ENCODE data around the gene PCDH9.

The PCDH9 gene

DNA sequence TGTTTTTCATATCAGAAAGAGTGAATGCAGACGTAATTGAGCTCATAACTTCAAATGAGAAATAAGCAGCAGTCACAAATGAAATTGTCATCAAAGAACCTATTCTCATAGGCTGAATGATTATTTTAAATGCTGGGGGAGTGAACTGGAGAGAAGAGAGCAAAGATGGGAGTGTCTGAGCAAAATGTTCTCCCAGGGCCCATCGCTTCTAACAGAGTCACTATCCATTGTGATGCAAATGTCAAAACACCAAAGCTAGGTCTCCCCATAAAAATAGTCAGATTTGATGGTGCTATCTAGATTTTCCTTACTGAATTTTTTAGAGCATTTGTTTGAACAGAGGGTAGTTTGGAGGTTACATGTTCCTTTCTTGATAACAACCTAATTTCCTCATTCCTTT lies 278.7 kb downstream of the PCDH9 start:
- Histone ChIP-seq H3K4me3 (ENCODE audit: low read depth in 1 of 2, low read length in 1 of 2) (no peak overlapping the region), H3K4me1 (ENCODE audit: control insufficient read depth in 1 of 2, insufficient read depth in 1 of 2, low read depth in 1 of 2, low read length in 1 of 2) (no peaks in the 10 kb centered on the region), H3K27me3 (no peaks in the 10 kb centered on the region), H3K27ac (no peak overlapping the region), H3K9me3 (no peaks in the 10 kb centered on the region), H3K36me3 (no peaks in the 10 kb centered on the region)
- TF ChIP-seq CTCF (IDR thresholded peaks at IDR 0.05): no peak

GRCh38 chr13:66950666-66951065 lies 279.5 kb downstream of the PCDH9 start:
- no peaks in the 10 kb centered on the region for H3K27me3 ChIP-seq
- no peaks in the 10 kb centered on the region for H3K4me1 ChIP-seq (ENCODE audit: control insufficient read depth in 1 of 2, insufficient read depth in 1 of 2, low read depth in 1 of 2, low read length in 1 of 2)
- no peak overlapping the region for H3K27ac ChIP-seq
- no peak overlapping the region for H3K4me3 ChIP-seq (ENCODE audit: low read depth in 1 of 2, low read length in 1 of 2)
- no peak for TF ChIP-seq CTCF (IDR thresholded peaks at IDR 0.05)
- no peaks in the 10 kb centered on the region for H3K9me3 ChIP-seq
- H3K36me3 ChIP-seq: no peaks in the 10 kb centered on the region

- Histone ChIP-seq H3K4me1 (ENCODE audit: control insufficient read depth in 1 of 2, insufficient read depth in 1 of 2, low read depth in 1 of 2, low read length in 1 of 2) (no peaks in the 10 kb centered on the region), H3K9me3 (no peaks in the 10 kb centered on the region), H3K27me3 (no peaks in the 10 kb centered on the region), H3K36me3 (no peaks in the 10 kb centered on the region), H3K27ac (no peak overlapping the region), H3K4me3 (ENCODE audit: low read depth in 1 of 2, low read length in 1 of 2) (no peak overlapping the region)
- TF ChIP-seq CTCF (IDR thresholded peaks at IDR 0.05): no peak
Measured at GRCh38 chr13:66948910-66949309, 281.2 kb downstream of the PCDH9 start.

DNA sequence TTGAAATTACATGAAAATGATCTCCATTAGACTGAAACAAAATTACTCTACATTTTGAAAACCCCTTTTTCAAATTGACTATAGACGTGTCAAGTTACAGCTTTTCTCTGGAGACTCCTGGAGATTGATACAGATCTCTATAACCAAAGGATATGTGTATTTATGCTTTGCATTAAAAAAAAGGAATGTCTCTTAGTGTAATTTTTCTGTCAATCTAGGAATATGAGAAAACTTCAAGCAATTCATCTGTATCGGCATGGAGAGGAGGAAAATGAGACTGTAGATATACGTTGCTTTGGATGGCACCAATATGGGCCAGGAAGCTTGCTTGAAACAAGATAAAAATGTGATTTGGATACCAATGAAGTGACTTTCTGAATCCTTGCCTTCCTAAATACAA lies 286.6 kb downstream of the PCDH9 start:
- Histone ChIP-seq H3K4me1 (ENCODE audit: control insufficient read depth in 1 of 2, insufficient read depth in 1 of 2, low read depth in 1 of 2, low read length in 1 of 2) (no peaks in the 10 kb centered on the region), H3K27me3 (no peaks in the 10 kb centered on the region), H3K9me3 (no peaks in the 10 kb centered on the region), H3K27ac (no peak overlapping the region), H3K36me3 (no peaks in the 10 kb centered on the region), H3K4me3 (ENCODE audit: low read depth in 1 of 2, low read length in 1 of 2) (no peak overlapping the region)
- no peak for TF ChIP-seq CTCF (IDR thresholded peaks at IDR 0.05)

DNA sequence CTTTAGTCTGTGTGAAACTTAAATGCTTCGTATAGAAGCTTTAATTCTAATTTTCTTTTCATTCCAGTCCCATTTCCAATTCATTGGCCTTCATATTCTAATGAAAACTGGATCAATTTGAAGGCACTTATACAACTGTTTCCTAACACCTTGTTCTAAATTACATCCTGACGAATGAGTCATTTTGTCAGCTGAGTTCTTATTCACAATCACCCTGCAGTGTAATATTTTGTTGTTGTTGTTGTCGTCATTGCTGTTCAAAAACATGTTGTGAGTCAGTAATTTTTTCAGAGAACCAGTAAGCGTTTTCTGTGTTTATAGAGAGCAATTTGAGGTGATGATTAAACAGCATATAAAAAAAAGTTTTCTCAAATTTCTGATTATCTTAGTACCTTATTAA lies 290.0 kb downstream of the PCDH9 start:
- Histone ChIP-seq H3K36me3 (no peaks in the 10 kb centered on the region), H3K9me3 (no peaks in the 10 kb centered on the region), H3K4me1 (ENCODE audit: control insufficient read depth in 1 of 2, insufficient read depth in 1 of 2, low read depth in 1 of 2, low read length in 1 of 2) (no peaks in the 10 kb centered on the region), H3K27ac (no peak overlapping the region), H3K4me3 (ENCODE audit: low read depth in 1 of 2, low read length in 1 of 2) (no peak overlapping the region), H3K27me3 (no peaks in the 10 kb centered on the region)
- no peak for TF ChIP-seq CTCF (IDR thresholded peaks at IDR 0.05)

DNA sequence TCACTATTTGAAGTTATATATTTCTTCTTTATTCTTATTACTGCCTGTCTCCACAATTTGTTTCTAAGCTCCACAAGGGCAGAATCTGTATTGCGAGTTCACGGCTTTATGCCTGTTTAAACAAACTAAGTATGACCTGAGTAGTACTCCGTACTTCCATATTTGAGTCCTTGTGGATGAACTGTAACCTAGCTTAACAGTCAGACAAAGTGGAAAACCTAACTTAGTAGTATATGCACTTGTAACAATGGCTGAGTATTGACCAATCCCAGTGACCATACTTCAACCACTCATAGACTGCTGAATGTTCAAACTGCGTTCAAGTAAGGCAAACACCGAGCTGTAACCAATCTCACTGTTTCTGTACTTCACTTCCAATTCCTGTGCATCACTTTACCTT lies 292.7 kb downstream of the PCDH9 start:
- no peaks in the 10 kb centered on the region for H3K4me1 ChIP-seq (ENCODE audit: control insufficient read depth in 1 of 2, insufficient read depth in 1 of 2, low read depth in 1 of 2, low read length in 1 of 2)
- no peak overlapping the region for H3K4me3 ChIP-seq (ENCODE audit: low read depth in 1 of 2, low read length in 1 of 2)
- no peak for TF ChIP-seq CTCF (IDR thresholded peaks at IDR 0.05)
- no peaks in the 10 kb centered on the region for H3K36me3 ChIP-seq
- H3K9me3 ChIP-seq: peaks cover 4% of the 10 kb centered on the region
- no peak overlapping the region for H3K27ac ChIP-seq
- no peaks in the 10 kb centered on the region for H3K27me3 ChIP-seq
